Esophagus squamous epithelium (tissue), 4 donors: ENCODE data around the gene FNTB.

Experiments used
- CTCF ChIP-seq, 6 experiments: fragments of 450-650 bp in 4 of 6; fragments of 200-600 bp in 2 of 6; sonication (generic) in 2 of 6; IDR thresholded peaks; one replicate each; pipeline ENCODE4 v1.5.1; 2016 to 2019; ENCODE audit warnings: antibody characterized with exemption in 6 of 6, mild to moderate bottlenecking in 4 of 6, moderate library complexity in 4 of 6
- POLR2A ChIP-seq, 4 donors: fragments of 450-650 bp; IDR thresholded peaks; one replicate each; pipeline ENCODE4 v1.6.1; 2017; ENCODE audit warnings: antibody characterized with exemption in 4 of 4, mild to moderate bottlenecking in 4 of 4, moderate library complexity in 3 of 4

- TF ChIP-seq CTCF (IDR thresholded peaks at IDR 0.05) (no peak), POLR2A (IDR thresholded peaks at IDR 0.05) (no peak)
These were observed 23.1 kb upstream of the FNTB start for GRCh38 chr14:64963611-64964010.
